T1000 (cell line): ENCODE measurements around the gene ETFA.

Source experiments
- DNase-seq: peaks from one replicate; lab custom pipeline; 2025; ENCODE audit warnings: mixed read lengths; lab: John Stamatoyannopoulos, UW

ETFA gene

GRCh38 chr15:76340198-76340802 is 29.0 kb upstream of the ETFA start:
- no peak for DNase-seq

GRCh38 chr15:76339305-76340197 is 28.3 kb upstream of the ETFA start:
- DNase-seq: no peak

- DNase-seq: no peak
These were observed 27.4 kb upstream of the ETFA start for GRCh38 chr15:76338486-76339304.

- no peak for DNase-seq
These were observed 26.6 kb upstream of the ETFA start for GRCh38 chr15:76337696-76338485.

GRCh38 chr15:76337059-76337695 is 25.9 kb upstream of the ETFA start:
- DNase-seq: no peak

- peak; percentile 94 for DNase-seq
These were observed 25.2 kb upstream of the ETFA start, which contains the start of gene ISL2 for GRCh38 chr15:76336254-76337058. Gene ISL2, plus strand, starts transcription at chr15:76336773. Its CDS starts 111 bp downstream, at chr15:76336884.

- DNase-seq: no peak
These were observed 24.3 kb upstream of the ETFA start for GRCh38 chr15:76335307-76336253.

- no peak for DNase-seq
These were observed 23.4 kb upstream of the ETFA start for GRCh38 chr15:76334438-76335306.

GRCh38 chr15:76333720-76334437 is 22.6 kb upstream of the ETFA start:
- no peak for DNase-seq

GRCh38 chr15:76333309-76333708 is 22.0 kb upstream of the ETFA start:
- no peak for DNase-seq

- no peak for DNase-seq
These were observed 21.5 kb upstream of the ETFA start for GRCh38 chr15:76332796-76333195.

GRCh38 chr15:76330080-76330680 is 18.9 kb upstream of the ETFA start:
- no peak for DNase-seq

- DNase-seq: no peak
These were observed 17.7 kb upstream of the ETFA start for GRCh38 chr15:76328958-76329357.

GRCh38 chr15:76328106-76328696 is 16.9 kb upstream of the ETFA start:
- no peak for DNase-seq

GRCh38 chr15:76327191-76328105 is 16.2 kb upstream of the ETFA start:
- DNase-seq: no peak

GRCh38 chr15:76325704-76326103 is 14.4 kb upstream of the ETFA start:
- no peak for DNase-seq
